GM23338 (cell line): ENCODE results near the gene APOBEC3A. TPM values are rescaled to one million over a fixed set of nuclear protein-coding genes. Genes with fewer than 3 reads are reported as not detected.

Experiments used
- ATAC-seq: fragments of 200-7000 bp; cut with Tn5 transposase; 3 replicates; pipeline ENCODE4 v1.9.1; 2020
- DNase-seq: peaks from one replicate; pipeline ENCODE4 v3.0.0-alpha.2; 2015; ENCODE audit warnings: low spot score
- H2AFZ ChIP-seq: fragments of 200-600 bp; sonication (generic); 2 replicates; pipeline ENCODE4 v1.8.0; 2016; ENCODE audit warnings: antibody characterized with exemption, mild to moderate bottlenecking, moderate library complexity
- H3F3A ChIP-seq: fragments of 200-600 bp; sonication (generic); replicated peaks from 2 replicates; pipeline ENCODE4 v1.8.0; 2017; ENCODE audit warnings: antibody characterized with exemption, mixed run types, low read depth
- H3K27ac ChIP-seq: fragments of 200-600 bp; sonication (generic); 2 replicates; pipeline ENCODE4 v1.6.1; 2016; ENCODE audit warnings: low read depth
- H3K27me3 ChIP-seq: fragments of 200-600 bp; sonication (generic); 2 replicates; pipeline ENCODE4 v1.8.0; 2016; ENCODE audit warnings: mild to moderate bottlenecking, mixed run types, moderate library complexity; ENCODE audit not compliant: insufficient read depth
- H3K36me3 ChIP-seq: fragments of 200-600 bp; sonication (generic); 2 replicates; pipeline ENCODE4 v1.8.0; 2016; ENCODE audit warnings: mild to moderate bottlenecking; ENCODE audit not compliant: insufficient read depth
- H3K4me1 ChIP-seq: fragments of 200-600 bp; sonication (generic); 2 replicates; pipeline ENCODE4 v1.8.0; 2016; ENCODE audit warnings: mild to moderate bottlenecking, moderate library complexity; ENCODE audit not compliant: insufficient read depth
- H3K4me2 ChIP-seq: fragments of 200-600 bp; sonication (generic); 2 replicates; pipeline ENCODE4 v1.7.1; 2017; ENCODE audit warnings: mixed run types
- H3K4me3 ChIP-seq: fragments of 200-600 bp; sonication (generic); 2 replicates; pipeline ENCODE4 v1.6.1; 2016; ENCODE audit warnings: mixed run types
- H3K79me2 ChIP-seq: fragments of 200-600 bp; sonication (generic); replicated peaks from 2 replicates; pipeline ENCODE4 v1.8.0; 2017; ENCODE audit warnings: mild to moderate bottlenecking; ENCODE audit not compliant: insufficient read depth
- H3K9me2 ChIP-seq: fragments of 200-600 bp; sonication (generic); 2 replicates; pipeline ENCODE4 v1.8.0; 2017; ENCODE audit not compliant: insufficient read depth
- H4K20me1 ChIP-seq: fragments of 200-600 bp; sonication (generic); replicated peaks from 2 replicates; pipeline ENCODE4 v1.8.0; 2017; ENCODE audit warnings: mild to moderate bottlenecking; ENCODE audit not compliant: insufficient read depth
- H3K27ac Mint-ChIP-seq: 2 replicates; pipeline ENCODE4 v1.8.0; 2020; ENCODE audit warnings: inconsistent platforms, mild to moderate bottlenecking, moderate library complexity, mixed read lengths
- H3K27me3 Mint-ChIP-seq: 3 replicates; pipeline ENCODE4 v1.8.0; 2022; ENCODE audit warnings: low read depth, mild to moderate bottlenecking, moderate library complexity, mixed read lengths, inconsistent platforms; ENCODE audit not compliant: insufficient read depth, poor library complexity
- H3K36me3 Mint-ChIP-seq: 3 replicates; pipeline ENCODE4 v1.8.0; 2021; ENCODE audit warnings: low read depth, mild to moderate bottlenecking, inconsistent platforms, moderate library complexity, mixed read lengths
- H3K4me1 Mint-ChIP-seq: 3 replicates; pipeline ENCODE4 v1.8.0; 2020; ENCODE audit warnings: mild to moderate bottlenecking, inconsistent platforms, mixed read lengths
- H3K4me3 Mint-ChIP-seq: 3 replicates; pipeline ENCODE4 v1.8.0; 2021; ENCODE audit warnings: moderate library complexity, mild to moderate bottlenecking, inconsistent platforms, mixed read lengths
- H3K9me3 Mint-ChIP-seq: 3 replicates; pipeline ENCODE4 v1.8.0; 2020; ENCODE audit warnings: moderate library complexity, mild to moderate bottlenecking, inconsistent platforms, mixed read lengths
- CREB1 ChIP-seq: fragments of 250-450 bp; sonication (Bioruptor Pico); IDR thresholded peaks from 2 replicates; pipeline ENCODE4 v1.5.0; 2020; ENCODE audit warnings: low read depth, mild to moderate bottlenecking, moderate library complexity
- CTCF ChIP-seq, 2 experiments: fragments of 200-600 bp in 1 of 2; sonication (generic) in 1 of 2; conservative IDR thresholded peaks; 2 replicates each; pipeline versions ENCODE4 v1.5.1 to v1.6.1; 2016 to 2017; ENCODE audit warnings: antibody characterized with exemption in 2 of 2, low read depth in 2 of 2, mild to moderate bottlenecking in 2 of 2, moderate library complexity in 1 of 2
- JUNB ChIP-seq: IDR thresholded peaks from one replicate; pipeline ENCODE4 v1.6.1; 2016; ENCODE audit warnings: antibody characterized with exemption; ENCODE audit not compliant: unreplicated experiment
- NANOG ChIP-seq: IDR thresholded peaks from 2 replicates; pipeline ENCODE4 v1.6.1; 2016; ENCODE audit warnings: antibody characterized with exemption, borderline replicate concordance
- ZNF462 ChIP-seq: fragments of 250-450 bp; sonication (Bioruptor Pico); IDR thresholded peaks from 2 replicates; pipeline ENCODE4 v1.5.0; 2020; ENCODE audit warnings: mild to moderate bottlenecking, moderate library complexity
- polyA plus RNA-seq: library from polyadenylated mRNA; unstranded; fragments of >200 nt; fragmentation: Nextera tagmentation; extraction: Ambion mirVana; gene quantifications from 2 replicates; pipeline ENCODE4 v1.2.1, GENCODE V29; 2016
- total RNA-seq: library from RNA; depleted of rRNA; stranded (reverse); fragments of >200 nt; shearing (Covaris generic); gene quantifications from 2 replicates; pipeline ENCODE4 v1.2.3, GENCODE V29; 2014
- TF ChIP-seq, protein P1 (sequence below): IDR thresholded peaks from 2 replicates; pipeline ENCODE4 v1.6.1; 2016; ENCODE audit warnings: antibody characterized with exemption

The APOBEC3A gene
- total and polyA plus RNA-seq, 2 experiments from 2014 or later: 0.21 TPM; not detected in 1

DNA sequence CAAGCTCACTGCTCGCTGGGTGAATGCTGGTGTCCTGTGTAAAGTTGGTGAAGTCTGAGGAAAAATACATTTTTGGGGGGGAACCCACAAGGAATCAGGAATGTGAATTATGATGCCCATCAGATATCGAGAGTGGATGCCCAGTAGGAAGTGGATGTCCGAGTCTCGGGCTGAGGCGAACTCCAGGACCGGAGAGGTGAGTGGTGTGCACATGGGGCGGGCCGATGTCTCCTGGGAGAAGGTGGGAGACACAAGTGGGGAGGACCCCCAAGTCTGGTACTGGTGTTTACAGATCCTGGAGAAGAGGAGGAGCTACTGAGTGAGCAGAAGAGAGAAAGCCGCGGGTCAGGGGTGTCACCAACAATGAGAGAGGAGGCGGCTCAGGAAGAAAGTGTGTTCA lies 19.2 kb upstream of the APOBEC3A start:
- Histone ChIP-seq H3K4me1 (no peaks in the 10 kb centered on the region), H3K36me3 (no peaks in the 10 kb centered on the region), H3K9me2 (no peaks in the 10 kb centered on the region), H3K27me3 (no peaks in the 10 kb centered on the region), H4K20me1 (no peaks in the 10 kb centered on the region), H3K79me2 (no peaks in the 10 kb centered on the region), H3K4me2 (no peak overlapping the region), H3K4me3 (no peak overlapping the region), H3K27ac (no peak overlapping the region), H2AFZ (no peak overlapping the region), H3F3A (no peaks in the 10 kb centered on the region)
- DNase-seq (no peak), ATAC-seq (no peak)
- Mint-ChIP-seq H3K36me3 (no peaks in the 10 kb centered on the region), H3K4me3 (no peak overlapping the region; the same call in 2 of the 3 replicates), H3K27ac (no peak overlapping the region), H3K9me3 (no peaks in the 10 kb centered on the region; the same call in 2 of the 3 replicates), H3K27me3 (peaks cover 8% of the 10 kb centered on the region), H3K4me1 (0 out of 3 replicates have a peak, but pooled peaks cover 5% of the 10 kb centered on the region)
- no peak for TF ChIP-seq JUNB
- TF ChIP-seq NANOG: no peak
- TF ChIP-seq CTCF (conservative IDR thresholded peaks at IDR 0.05; ENCODE audit: low read depth in 2 of 2): no peak
- no peak for TF ChIP-seq ZNF462 (CRISPR knock-in tag)
- TF ChIP-seq CREB1 (CRISPR knock-in tag): no peak
- TF ChIP-seq, protein P1, sequence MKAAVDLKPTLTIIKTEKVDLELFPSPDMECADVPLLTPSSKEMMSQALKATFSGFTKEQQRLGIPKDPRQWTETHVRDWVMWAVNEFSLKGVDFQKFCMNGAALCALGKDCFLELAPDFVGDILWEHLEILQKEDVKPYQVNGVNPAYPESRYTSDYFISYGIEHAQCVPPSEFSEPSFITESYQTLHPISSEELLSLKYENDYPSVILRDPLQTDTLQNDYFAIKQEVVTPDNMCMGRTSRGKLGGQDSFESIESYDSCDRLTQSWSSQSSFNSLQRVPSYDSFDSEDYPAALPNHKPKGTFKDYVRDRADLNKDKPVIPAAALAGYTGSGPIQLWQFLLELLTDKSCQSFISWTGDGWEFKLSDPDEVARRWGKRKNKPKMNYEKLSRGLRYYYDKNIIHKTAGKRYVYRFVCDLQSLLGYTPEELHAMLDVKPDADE: no peak
